Measurements from ENCODE around the gene YWHAQ. TPM values are rescaled to one million over a fixed set of nuclear protein-coding genes. Genes with fewer than 3 reads are reported as not detected.

The YWHAQ gene
- total and polyA plus RNA-seq, 9 donors: 103 to 249 (median 203) TPM

DNA sequence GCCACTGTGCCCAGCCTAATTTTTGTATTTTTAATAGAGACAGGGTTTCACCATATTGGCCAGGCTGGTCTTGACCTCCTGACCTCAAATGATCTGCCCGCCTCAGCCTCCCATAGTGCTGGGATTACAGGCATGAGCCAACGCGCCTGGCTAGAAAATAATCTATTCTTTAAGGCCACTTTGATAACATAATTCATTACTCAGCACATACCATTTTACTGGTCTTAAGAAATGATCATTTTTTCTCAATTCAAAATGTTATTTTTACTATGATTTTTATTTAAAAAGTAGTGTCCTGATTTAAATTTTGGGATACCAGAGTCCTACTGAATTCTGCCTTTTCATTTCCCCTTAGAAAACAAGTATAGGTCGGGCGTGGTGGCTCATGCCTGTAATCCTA, 48.2 kb downstream of the YWHAQ start:
- Histone ChIP-seq H3K9me3 (replicated peaks; ENCODE audit: control insufficient read depth, low read depth, low read length) (no peaks in the 10 kb centered on the region), H3K36me3 (ENCODE audit: control insufficient read depth, insufficient read depth, low read length) (peaks cover 21% of the 10 kb centered on the region), H3K27me3 (ENCODE audit: control insufficient read depth, insufficient read depth, low read length) (no peaks in the 10 kb centered on the region), H3K4me1 (ENCODE audit: control insufficient read depth, insufficient read depth, low read length) (no peaks in the 10 kb centered on the region), H3K27ac (ENCODE audit: low read length) (no peak overlapping the region), H3K4me3 (ENCODE audit: low read length) (no peak overlapping the region)
- DNase-seq: no peak
- WGBS (ENCODE audit: insufficient coverage): 100% methylated on average over 3 of the region's 5 CpGs

DNA sequence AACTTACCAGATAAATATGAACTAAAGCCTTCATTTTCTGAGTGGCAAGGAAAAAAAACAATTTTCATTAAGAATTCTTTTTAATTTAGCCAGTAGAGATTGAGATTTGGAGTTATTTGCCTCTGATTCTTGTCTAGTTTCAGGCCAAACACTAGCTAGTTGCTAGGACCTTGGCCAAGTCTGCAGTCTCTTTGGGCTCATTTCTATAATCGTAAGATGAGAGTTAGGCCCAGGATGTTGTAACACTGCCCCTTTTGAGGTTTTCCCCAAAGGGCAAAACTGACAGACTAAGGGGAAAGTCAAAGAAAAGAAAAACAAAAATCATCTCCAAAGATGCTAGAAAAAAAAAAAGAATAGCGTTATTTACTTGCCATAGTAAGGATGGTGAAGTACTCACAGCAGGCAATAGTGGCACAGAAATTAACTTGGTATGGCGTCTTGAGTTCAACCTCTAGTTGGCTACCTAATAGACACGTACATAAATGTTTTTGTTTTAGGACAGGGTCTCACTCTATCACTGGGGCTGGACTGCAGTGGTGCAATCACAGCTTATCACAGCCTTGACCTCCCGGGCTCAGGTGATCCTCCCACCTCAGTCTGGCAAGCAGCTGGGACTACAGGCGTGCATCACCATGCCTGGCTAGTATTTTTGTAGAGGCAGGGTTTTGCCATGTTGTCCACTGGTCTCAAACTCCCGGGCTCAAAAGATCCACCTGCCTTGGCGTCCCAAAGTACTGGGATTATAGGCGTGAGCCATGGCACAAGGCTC, 52.1 kb downstream of the YWHAQ start:
- Histone ChIP-seq H3K36me3 (ENCODE audit: control insufficient read depth, insufficient read depth, low read length) (peaks cover 7% of the 10 kb centered on the region), H3K4me3 (ENCODE audit: low read length) (no peak overlapping the region), H3K27ac (ENCODE audit: low read length) (no peak overlapping the region), H3K9me3 (replicated peaks; ENCODE audit: control insufficient read depth, low read depth, low read length) (no peaks in the 10 kb centered on the region), H3K27me3 (ENCODE audit: control insufficient read depth, insufficient read depth, low read length) (no peaks in the 10 kb centered on the region), H3K4me1 (ENCODE audit: control insufficient read depth, insufficient read depth, low read length) (no peaks in the 10 kb centered on the region)
- 76% methylated on average over 6 of the region's 9 CpGs for WGBS (ENCODE audit: insufficient coverage)
- peak; percentile 36 for DNase-seq

DNA sequence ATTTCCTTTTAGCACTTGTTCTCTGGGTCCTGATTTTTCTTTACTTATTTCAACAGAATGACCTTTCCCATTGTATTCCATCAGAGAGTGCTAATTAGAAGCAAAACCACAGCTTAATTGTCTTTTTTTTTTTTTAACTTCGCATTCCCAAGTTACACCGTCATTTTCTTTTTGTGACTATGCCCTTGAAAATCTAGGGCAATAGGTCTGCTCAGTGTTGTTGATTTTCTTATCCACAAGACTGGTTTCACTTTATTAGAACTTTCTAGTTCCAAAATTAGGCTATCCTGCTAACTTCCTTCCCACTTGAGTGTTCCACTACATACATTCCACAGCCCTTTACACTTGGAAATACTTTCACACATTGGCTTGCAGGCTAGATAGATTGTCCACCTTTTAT, 56.5 kb downstream of the YWHAQ start:
- H3K9me3 ChIP-seq (replicated peaks; ENCODE audit: control insufficient read depth, low read depth, low read length): no peaks in the 10 kb centered on the region
- peak overlapping the region; percentile 55 for H3K27ac ChIP-seq (ENCODE audit: low read length)
- DNase-seq: no peak
- no peaks in the 10 kb centered on the region for H3K36me3 ChIP-seq (ENCODE audit: control insufficient read depth, insufficient read depth, low read length)
- H3K27me3 ChIP-seq (ENCODE audit: control insufficient read depth, insufficient read depth, low read length): no peaks in the 10 kb centered on the region
- no CpG with 5 or more reads among the region's 2 CpGs for WGBS (ENCODE audit: insufficient coverage)
- no peaks in the 10 kb centered on the region for H3K4me1 ChIP-seq (ENCODE audit: control insufficient read depth, insufficient read depth, low read length)
- H3K4me3 ChIP-seq (ENCODE audit: low read length): no peak overlapping the region

DNA sequence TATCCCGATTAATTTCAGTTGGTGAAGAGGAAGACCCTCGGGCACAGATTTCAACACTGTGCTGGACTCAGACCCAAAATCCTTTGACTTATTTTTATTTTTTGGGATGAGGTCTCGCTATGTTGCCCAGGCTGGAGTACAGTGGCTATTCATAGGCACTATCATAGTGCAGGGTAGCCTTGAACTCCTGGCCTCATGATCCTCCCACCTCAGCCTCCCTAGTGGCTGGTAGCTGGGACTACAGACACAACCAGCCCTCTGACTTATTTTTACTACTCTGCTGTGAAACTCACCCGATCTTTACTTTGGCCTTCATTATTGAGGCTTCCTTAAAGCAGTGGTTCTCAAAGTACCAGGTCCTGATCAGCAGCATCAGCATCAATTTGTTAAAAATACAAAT, 57.0 kb downstream of the YWHAQ start:
- Histone ChIP-seq H3K36me3 (ENCODE audit: control insufficient read depth, insufficient read depth, low read length) (no peaks in the 10 kb centered on the region), H3K27ac (ENCODE audit: low read length) (peak overlapping the region; percentile 60), H3K27me3 (ENCODE audit: control insufficient read depth, insufficient read depth, low read length) (no peaks in the 10 kb centered on the region), H3K4me1 (ENCODE audit: control insufficient read depth, insufficient read depth, low read length) (no peaks in the 10 kb centered on the region), H3K9me3 (replicated peaks; ENCODE audit: control insufficient read depth, low read depth, low read length) (no peaks in the 10 kb centered on the region), H3K4me3 (ENCODE audit: low read length) (no peak overlapping the region)
- WGBS (ENCODE audit: insufficient coverage): 81% methylated on average over 2 of the region's 4 CpGs
- no peak for DNase-seq

DNA sequence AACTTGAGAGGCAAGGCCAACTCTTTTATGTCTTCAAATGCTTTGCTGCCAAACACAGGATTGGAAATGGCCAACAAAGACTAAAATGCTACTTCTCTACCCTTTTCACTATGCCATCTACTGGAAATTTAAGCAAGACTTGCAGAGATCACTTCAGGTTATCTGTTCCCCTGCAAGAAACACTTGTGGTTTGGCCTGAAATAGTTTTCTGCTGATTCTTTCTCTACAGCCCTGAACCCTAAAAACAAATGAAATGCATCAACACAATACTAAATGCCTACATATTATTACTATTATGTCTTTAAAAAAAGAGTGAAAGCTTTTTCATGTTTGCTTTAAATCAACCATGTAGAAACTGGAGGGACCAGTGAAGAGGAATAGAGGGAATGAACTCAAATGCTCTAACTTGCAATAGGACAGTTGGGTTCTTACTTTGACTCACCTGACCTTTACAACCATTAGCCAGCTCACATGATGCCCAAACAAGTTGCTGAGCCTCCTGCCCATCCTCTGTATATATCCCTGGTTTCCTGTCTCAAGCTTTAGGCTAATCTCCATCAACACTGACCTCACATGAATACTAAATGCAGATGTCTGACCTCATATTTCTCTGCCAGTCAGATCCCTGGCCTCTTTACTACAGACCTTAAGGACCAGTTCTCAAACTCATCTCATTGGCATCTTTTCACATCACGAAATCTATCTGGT, 57.6 kb downstream of the YWHAQ start:
- Histone ChIP-seq H3K9me3 (replicated peaks; ENCODE audit: control insufficient read depth, low read depth, low read length) (no peaks in the 10 kb centered on the region), H3K4me3 (ENCODE audit: low read length) (no peak overlapping the region), H3K27me3 (ENCODE audit: control insufficient read depth, insufficient read depth, low read length) (no peaks in the 10 kb centered on the region), H3K27ac (ENCODE audit: low read length) (no peak overlapping the region), H3K4me1 (ENCODE audit: control insufficient read depth, insufficient read depth, low read length) (no peaks in the 10 kb centered on the region), H3K36me3 (ENCODE audit: control insufficient read depth, insufficient read depth, low read length) (no peaks in the 10 kb centered on the region)
- DNase-seq: no peak
- no CpG with 5 or more reads among the region's 1 CpG for WGBS (ENCODE audit: insufficient coverage)

DNA sequence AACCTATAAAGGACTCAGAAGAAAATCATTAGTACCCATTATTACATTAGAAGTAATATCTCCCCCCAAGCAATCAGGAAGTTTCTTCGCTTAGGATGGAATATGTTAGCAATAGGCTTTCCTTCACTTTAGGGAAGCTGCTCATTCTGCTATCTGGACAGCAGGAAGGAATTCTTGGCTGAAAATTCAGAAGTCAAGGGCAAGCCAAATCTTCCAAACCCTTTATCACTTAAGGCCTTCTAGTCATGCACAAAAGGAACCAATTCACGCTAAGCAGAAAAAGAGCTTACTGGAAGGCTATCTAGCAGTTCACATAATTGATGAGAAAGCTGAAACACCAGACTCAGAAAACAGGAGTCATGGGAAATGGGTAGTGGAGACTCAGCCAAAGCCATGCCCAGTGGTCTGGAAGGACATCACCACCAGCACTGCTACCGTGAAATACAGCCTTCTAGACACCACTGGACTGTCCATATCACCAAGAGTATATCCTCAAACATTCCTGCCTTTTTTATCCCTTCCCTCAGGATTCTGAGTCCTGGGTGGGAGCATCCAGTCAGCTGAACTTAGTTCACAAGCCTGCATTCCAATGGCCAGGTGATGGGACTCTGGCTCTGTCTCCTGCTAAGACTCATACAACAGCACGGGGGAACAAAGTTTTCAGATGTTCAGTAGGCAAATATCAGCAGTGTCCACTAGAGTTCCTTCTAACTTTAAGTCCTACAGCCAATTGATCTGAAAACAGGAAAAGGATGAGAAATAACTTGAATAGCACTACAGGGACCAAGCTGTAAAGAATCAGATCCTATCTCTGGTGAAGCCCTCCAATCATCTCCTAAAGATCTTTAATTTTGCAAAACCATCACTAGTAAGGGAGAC, 60.4 kb downstream of the YWHAQ start:
- Histone ChIP-seq H3K9me3 (replicated peaks; ENCODE audit: control insufficient read depth, low read depth, low read length) (no peaks in the 10 kb centered on the region), H3K36me3 (ENCODE audit: control insufficient read depth, insufficient read depth, low read length) (no peaks in the 10 kb centered on the region), H3K4me3 (ENCODE audit: low read length) (no peak overlapping the region), H3K27ac (ENCODE audit: low read length) (no peak overlapping the region), H3K27me3 (ENCODE audit: control insufficient read depth, insufficient read depth, low read length) (no peaks in the 10 kb centered on the region), H3K4me1 (ENCODE audit: control insufficient read depth, insufficient read depth, low read length) (no peaks in the 10 kb centered on the region)
- 83% methylated on average over 1 of the region's 4 CpGs for WGBS (ENCODE audit: insufficient coverage)
- DNase-seq: no peak

DNA sequence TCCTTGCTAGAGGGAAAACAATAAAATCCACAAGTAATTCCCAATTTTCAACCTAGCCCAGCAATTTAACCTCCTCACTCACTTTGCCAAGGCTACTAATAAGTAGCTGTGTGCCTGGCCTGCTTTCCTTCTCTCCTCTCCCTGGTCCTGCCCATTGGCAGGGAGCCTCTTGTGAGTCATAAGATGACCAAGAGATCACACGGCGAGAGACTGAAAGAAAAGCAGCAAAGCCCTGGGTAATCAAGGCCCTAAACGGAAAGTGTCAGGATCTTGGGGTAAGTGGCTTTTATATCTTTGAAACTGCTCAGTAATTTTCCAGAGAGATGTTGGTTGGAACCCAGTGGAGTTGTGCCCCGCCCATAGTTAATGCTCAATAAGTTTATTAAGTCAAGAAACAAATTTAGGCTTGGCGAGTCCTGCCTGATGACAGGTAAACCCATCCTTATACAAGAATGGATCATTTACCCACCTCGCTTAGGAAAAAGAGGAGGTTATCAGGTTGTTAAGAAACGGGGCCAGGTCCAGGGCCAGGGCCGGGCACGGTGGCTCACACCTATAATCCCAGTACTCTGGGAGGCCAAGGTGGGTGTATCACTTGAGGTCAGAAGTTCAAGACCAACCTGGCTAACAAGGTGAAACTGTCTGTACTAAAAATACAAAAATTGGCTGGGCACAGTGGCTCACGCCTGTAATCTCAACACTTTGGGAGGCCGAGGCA, 65.2 kb downstream of the YWHAQ start:
- Histone ChIP-seq H3K4me3 (ENCODE audit: low read length) (no peak overlapping the region), H3K27me3 (ENCODE audit: control insufficient read depth, insufficient read depth, low read length) (no peaks in the 10 kb centered on the region)
- WGBS (ENCODE audit: insufficient coverage): 45% methylated on average over 4 of the region's 11 CpGs

DNA sequence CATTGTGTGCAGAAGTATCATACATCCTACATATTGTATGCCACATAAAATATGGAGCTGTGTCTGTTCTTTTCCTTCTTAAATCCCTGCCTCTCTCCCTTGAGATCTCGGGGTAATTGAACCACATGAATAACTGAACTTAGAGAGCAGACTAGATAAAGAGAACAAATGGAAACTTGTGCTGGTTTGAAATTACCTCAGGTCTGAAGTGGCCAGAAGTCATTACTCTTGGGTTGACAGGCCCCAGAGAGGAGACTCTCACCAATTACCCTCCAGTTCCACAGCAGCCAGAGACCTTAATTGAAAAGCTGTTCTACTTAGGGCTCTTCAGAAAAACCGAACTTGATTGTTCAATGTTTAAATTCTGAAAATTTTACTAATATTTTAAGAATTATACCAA, 70.2 kb downstream of the YWHAQ start:
- H3K27ac ChIP-seq (ENCODE audit: low read length): no peak overlapping the region
- no peak for DNase-seq
- H3K36me3 ChIP-seq (ENCODE audit: control insufficient read depth, insufficient read depth, low read length): peaks cover 2% of the 10 kb centered on the region
- H3K9me3 ChIP-seq (replicated peaks; ENCODE audit: control insufficient read depth, low read depth, low read length): no peaks in the 10 kb centered on the region
- no CpG with 5 or more reads among the region's 2 CpGs for WGBS (ENCODE audit: insufficient coverage)
- no peak overlapping the region for H3K4me3 ChIP-seq (ENCODE audit: low read length)
- H3K4me1 ChIP-seq (ENCODE audit: control insufficient read depth, insufficient read depth, low read length): peaks cover 2% of the 10 kb centered on the region
- H3K27me3 ChIP-seq (ENCODE audit: control insufficient read depth, insufficient read depth, low read length): no peaks in the 10 kb centered on the region

More for the DNA sequence above, 65.2 kb downstream of the YWHAQ start:
- H3K27ac ChIP-seq (ENCODE audit: low read length): no peak overlapping the region
- H3K36me3 ChIP-seq (ENCODE audit: control insufficient read depth, insufficient read depth, low read length): no peaks in the 10 kb centered on the region
- H3K4me1 ChIP-seq (ENCODE audit: control insufficient read depth, insufficient read depth, low read length): no peaks in the 10 kb centered on the region
- no peaks in the 10 kb centered on the region for H3K9me3 ChIP-seq (replicated peaks; ENCODE audit: control insufficient read depth, low read depth, low read length)
- DNase-seq: peak; percentile 85

DNA sequence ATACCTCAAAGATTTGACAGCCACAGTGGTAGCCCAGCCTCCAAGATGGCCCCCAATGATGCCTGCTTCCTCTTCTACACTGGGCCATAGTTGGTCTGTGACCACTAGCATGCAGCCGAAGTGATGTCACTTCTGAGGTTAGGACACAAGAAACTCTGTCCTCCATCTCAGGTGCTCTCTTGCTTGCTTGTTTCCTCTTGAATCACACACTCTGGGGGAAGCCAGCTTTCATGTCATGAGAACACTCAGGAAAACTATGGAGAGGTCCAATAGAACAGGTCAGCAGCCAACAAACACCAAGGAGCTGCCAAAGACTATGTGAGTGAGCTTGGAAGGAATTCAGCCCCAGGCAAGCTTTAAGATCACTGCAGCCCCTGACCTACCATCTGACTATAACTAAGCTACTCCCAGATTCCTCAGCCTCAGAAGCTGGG, 71.8 kb downstream of the YWHAQ start:
- no peaks in the 10 kb centered on the region for H3K9me3 ChIP-seq (replicated peaks; ENCODE audit: control insufficient read depth, low read depth, low read length)
- no peak overlapping the region for H3K4me3 ChIP-seq (ENCODE audit: low read length)
- H3K27me3 ChIP-seq (ENCODE audit: control insufficient read depth, insufficient read depth, low read length): no peaks in the 10 kb centered on the region
- 67% methylated on average over 1 of the region's 1 CpG for WGBS (ENCODE audit: insufficient coverage)
- H3K27ac ChIP-seq (ENCODE audit: low read length): peak overlapping the region; percentile 35
- peaks cover 2% of the 10 kb centered on the region for H3K36me3 ChIP-seq (ENCODE audit: control insufficient read depth, insufficient read depth, low read length)
- peaks cover 4% of the 10 kb centered on the region for H3K4me1 ChIP-seq (ENCODE audit: control insufficient read depth, insufficient read depth, low read length)
- DNase-seq: peak; percentile 56

Measured in muscle of leg (tissue), 11 donors.